Activated naive CD8-positive, alpha-beta T cell treated with anti-CD3 and anti-CD28 coated beads for 36 hours (primary cell): Measurements from ENCODE around the gene COMMD10. TPM values are rescaled to one million over a fixed set of nuclear protein-coding genes. Genes with fewer than 3 reads are reported as not detected.

Source experiments
- DNase-seq: peaks from one replicate; pipeline ENCODE4 v3.0.0; 2021
- H3K27ac Mint-ChIP-seq: one replicate; pipeline ENCODE4 v1.8.0; 2022; ENCODE audit warnings: mild to moderate bottlenecking, moderate library complexity, mixed read lengths
- H3K27me3 Mint-ChIP-seq: one replicate; pipeline ENCODE4 v1.8.0; 2022; ENCODE audit warnings: mild to moderate bottlenecking, mixed read lengths
- H3K36me3 Mint-ChIP-seq: one replicate; pipeline ENCODE4 v1.8.0; 2021; ENCODE audit warnings: mild to moderate bottlenecking, mixed read lengths
- H3K4me1 Mint-ChIP-seq: one replicate; pipeline ENCODE4 v1.8.0; 2021; ENCODE audit warnings: mixed read lengths
- H3K4me3 Mint-ChIP-seq: one replicate; pipeline ENCODE4 v1.8.0; 2022; ENCODE audit warnings: mild to moderate bottlenecking, moderate library complexity, mixed read lengths
- H3K9me3 Mint-ChIP-seq: one replicate; pipeline ENCODE4 v1.8.0; 2022; ENCODE audit warnings: mixed read lengths
- total RNA-seq, 2 experiments: library from RNA; stranded (reverse); gene quantifications; one replicate each; pipeline ENCODE4 v1.2.3, GENCODE V29; 2021

COMMD10 gene
- total RNA-seq, 2 experiments from 2014 or later = 12.7 to 13.6 TPM

- H3K9me3 Mint-ChIP-seq = peaks cover 10% of the 10 kb centered on the region
- H3K4me3 Mint-ChIP-seq = no peak overlapping the region
- no peak overlapping the region for H3K27ac Mint-ChIP-seq
- no peaks in the 10 kb centered on the region for H3K27me3 Mint-ChIP-seq
- no peak for DNase-seq
- H3K36me3 Mint-ChIP-seq = peaks cover 37% of the 10 kb centered on the region
- no peaks in the 10 kb centered on the region for H3K4me1 Mint-ChIP-seq
Measured at GRCh38 chr5:116225281-116225922, 140.6 kb downstream of the COMMD10 start.

DNA sequence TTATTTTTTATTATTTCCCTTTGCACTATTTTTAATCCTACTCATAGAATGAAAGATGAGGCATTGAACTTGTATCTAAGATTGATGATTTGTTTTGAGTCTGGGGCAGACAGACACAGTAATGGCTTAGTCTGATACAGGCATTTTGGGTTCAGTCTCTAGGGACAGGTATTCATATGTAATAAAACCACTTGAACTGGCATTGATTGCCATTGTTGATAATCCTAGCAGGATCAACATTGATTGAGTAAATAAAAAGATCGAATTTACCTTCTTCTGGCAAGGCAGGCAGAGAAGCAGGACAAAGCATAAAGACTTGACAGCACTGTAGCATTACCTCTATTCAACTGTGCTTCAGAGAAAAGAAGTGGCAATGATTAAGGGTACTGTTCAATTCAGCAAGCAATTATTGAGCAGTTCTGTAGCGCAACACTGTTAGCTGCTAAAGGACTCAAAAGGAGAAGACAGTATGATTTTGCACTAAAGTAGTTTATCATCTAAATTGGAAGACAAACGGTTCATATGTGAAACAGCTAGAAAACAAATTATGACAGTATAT lies 144.4 kb downstream of the COMMD10 start:
- H3K36me3 Mint-ChIP-seq = peaks cover 35% of the 10 kb centered on the region
- H3K9me3 Mint-ChIP-seq = peaks cover 5% of the 10 kb centered on the region
- no peak overlapping the region for H3K4me3 Mint-ChIP-seq
- H3K27me3 Mint-ChIP-seq = no peaks in the 10 kb centered on the region
- H3K4me1 Mint-ChIP-seq = no peaks in the 10 kb centered on the region
- DNase-seq = no peak
- H3K27ac Mint-ChIP-seq = no peak overlapping the region

GRCh38 chr5:116231288-116231687 lies 146.5 kb downstream of the COMMD10 start:
- Mint-ChIP-seq H3K4me1 (no peaks in the 10 kb centered on the region), H3K4me3 (no peak overlapping the region), H3K36me3 (peaks cover 25% of the 10 kb centered on the region), H3K9me3 (peaks cover 2% of the 10 kb centered on the region), H3K27ac (no peak overlapping the region), H3K27me3 (no peaks in the 10 kb centered on the region)
- no peak for DNase-seq

- H3K4me1 Mint-ChIP-seq = no peaks in the 10 kb centered on the region
Measured at GRCh38 chr5:116234681-116235080, 149.9 kb downstream of the COMMD10 start.

DNA sequence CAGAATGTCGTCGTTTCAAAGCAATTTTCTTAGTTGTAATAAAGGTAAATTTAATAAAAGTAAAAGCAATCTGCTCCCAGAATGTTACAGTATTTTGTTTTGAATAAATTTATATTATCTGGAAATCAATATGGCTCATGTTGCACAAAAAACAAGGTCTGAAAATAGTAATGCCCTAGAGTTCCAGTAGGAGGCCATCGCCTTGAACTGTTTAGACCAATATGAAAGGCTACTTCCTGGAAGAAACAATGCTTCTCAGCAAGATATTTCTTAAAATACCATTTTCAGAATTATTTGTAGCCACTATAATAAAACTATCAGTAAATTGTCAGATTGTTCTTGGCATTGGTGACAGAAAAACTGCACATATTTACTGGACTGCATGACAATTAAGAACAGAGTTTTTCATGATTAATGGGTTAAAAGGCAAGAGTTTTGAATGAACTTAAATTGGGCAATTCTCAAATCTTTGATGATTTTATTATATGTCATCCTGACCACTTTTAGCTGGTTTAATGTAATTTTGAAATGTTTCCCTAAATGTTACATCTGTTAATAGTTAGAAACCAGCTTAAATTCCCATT lies 153.2 kb downstream of the COMMD10 start:
- no peak overlapping the region for H3K27ac Mint-ChIP-seq
- no peaks in the 10 kb centered on the region for H3K4me1 Mint-ChIP-seq
- no peak overlapping the region for H3K4me3 Mint-ChIP-seq
- no peaks in the 10 kb centered on the region for H3K27me3 Mint-ChIP-seq
- peaks cover 8% of the 10 kb centered on the region for H3K9me3 Mint-ChIP-seq
- peaks cover 40% of the 10 kb centered on the region for H3K36me3 Mint-ChIP-seq
- no peak for DNase-seq

More at GRCh38 chr5:116234681-116235080, 149.9 kb downstream of the COMMD10 start:
- Mint-ChIP-seq H3K27me3 (no peaks in the 10 kb centered on the region), H3K27ac (no peak overlapping the region), H3K9me3 (peaks cover 5% of the 10 kb centered on the region), H3K36me3 (peaks cover 31% of the 10 kb centered on the region), H3K4me3 (no peak overlapping the region)
- no peak for DNase-seq

DNA sequence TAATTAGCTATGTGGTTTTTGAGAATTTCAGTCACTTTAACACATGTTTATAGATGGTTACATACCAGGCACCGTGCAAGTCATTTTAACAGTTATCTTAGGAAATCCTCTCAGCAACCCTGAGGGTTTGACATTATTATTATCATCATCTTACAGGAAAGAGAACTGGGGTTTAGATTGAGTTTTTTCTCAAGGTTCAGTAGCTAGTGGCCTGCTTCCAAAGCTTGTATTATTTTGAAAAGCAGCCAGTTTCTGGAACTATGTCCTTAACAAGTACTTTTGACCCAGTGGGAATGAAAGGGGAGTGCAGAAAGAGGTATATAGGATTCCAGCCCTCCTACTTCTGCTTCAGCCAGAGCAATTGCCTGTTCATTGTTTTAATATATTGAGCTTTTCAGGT lies 157.5 kb downstream of the COMMD10 start:
- H3K4me3 Mint-ChIP-seq = no peak overlapping the region
- H3K27me3 Mint-ChIP-seq = no peaks in the 10 kb centered on the region
- H3K9me3 Mint-ChIP-seq = peaks cover 15% of the 10 kb centered on the region
- no peaks in the 10 kb centered on the region for H3K4me1 Mint-ChIP-seq
- peaks cover 47% of the 10 kb centered on the region for H3K36me3 Mint-ChIP-seq
- DNase-seq = no peak
- H3K27ac Mint-ChIP-seq = no peak overlapping the region

GRCh38 chr5:116248432-116248831 lies 163.6 kb downstream of the COMMD10 start:
- H3K9me3 Mint-ChIP-seq = peaks cover 15% of the 10 kb centered on the region
- no peak overlapping the region for H3K27ac Mint-ChIP-seq
- no peaks in the 10 kb centered on the region for H3K4me1 Mint-ChIP-seq
- no peaks in the 10 kb centered on the region for H3K27me3 Mint-ChIP-seq
- H3K36me3 Mint-ChIP-seq = peaks cover 34% of the 10 kb centered on the region
- H3K4me3 Mint-ChIP-seq = no peak overlapping the region
- DNase-seq = no peak

DNA sequence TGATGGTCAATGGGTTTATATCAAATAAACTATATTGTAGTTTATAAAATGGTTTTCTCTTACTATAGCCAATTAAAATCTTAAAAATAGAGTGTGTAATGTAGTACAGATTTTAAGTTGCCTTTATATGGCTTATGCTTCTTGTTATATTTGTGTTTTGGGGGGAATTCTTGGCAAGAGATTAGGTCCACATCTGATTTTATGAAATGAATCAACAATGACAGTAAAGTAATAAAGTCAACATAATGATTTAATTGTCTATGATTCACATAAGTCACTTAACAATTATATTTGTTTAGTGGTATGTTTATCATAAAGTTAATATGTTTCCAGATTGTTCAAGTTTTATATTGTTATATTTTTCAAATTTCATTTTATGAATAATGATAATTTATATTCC lies 164.8 kb downstream of the COMMD10 start:
- peaks cover 39% of the 10 kb centered on the region for H3K36me3 Mint-ChIP-seq
- H3K27ac Mint-ChIP-seq = no peak overlapping the region
- H3K27me3 Mint-ChIP-seq = no peaks in the 10 kb centered on the region
- no peak for DNase-seq
- no peaks in the 10 kb centered on the region for H3K4me1 Mint-ChIP-seq
- H3K4me3 Mint-ChIP-seq = no peak overlapping the region
- H3K9me3 Mint-ChIP-seq = peaks cover 18% of the 10 kb centered on the region

- H3K9me3 Mint-ChIP-seq = peaks cover 24% of the 10 kb centered on the region
- H3K4me1 Mint-ChIP-seq = no peaks in the 10 kb centered on the region
- H3K36me3 Mint-ChIP-seq = peaks cover 45% of the 10 kb centered on the region
- DNase-seq = no peak
- H3K27me3 Mint-ChIP-seq = no peaks in the 10 kb centered on the region
- H3K4me3 Mint-ChIP-seq = no peak overlapping the region
- H3K27ac Mint-ChIP-seq = no peak overlapping the region
Measured at GRCh38 chr5:116256717-116257116, 171.9 kb downstream of the COMMD10 start.

GRCh38 chr5:116265471-116265870 lies 180.6 kb downstream of the COMMD10 start:
- H3K9me3 Mint-ChIP-seq = peaks cover 24% of the 10 kb centered on the region
- no peaks in the 10 kb centered on the region for H3K4me1 Mint-ChIP-seq
- no peak overlapping the region for H3K27ac Mint-ChIP-seq
- H3K27me3 Mint-ChIP-seq = no peaks in the 10 kb centered on the region
- H3K4me3 Mint-ChIP-seq = no peak overlapping the region
- no peak for DNase-seq
- peaks cover 54% of the 10 kb centered on the region for H3K36me3 Mint-ChIP-seq

DNA sequence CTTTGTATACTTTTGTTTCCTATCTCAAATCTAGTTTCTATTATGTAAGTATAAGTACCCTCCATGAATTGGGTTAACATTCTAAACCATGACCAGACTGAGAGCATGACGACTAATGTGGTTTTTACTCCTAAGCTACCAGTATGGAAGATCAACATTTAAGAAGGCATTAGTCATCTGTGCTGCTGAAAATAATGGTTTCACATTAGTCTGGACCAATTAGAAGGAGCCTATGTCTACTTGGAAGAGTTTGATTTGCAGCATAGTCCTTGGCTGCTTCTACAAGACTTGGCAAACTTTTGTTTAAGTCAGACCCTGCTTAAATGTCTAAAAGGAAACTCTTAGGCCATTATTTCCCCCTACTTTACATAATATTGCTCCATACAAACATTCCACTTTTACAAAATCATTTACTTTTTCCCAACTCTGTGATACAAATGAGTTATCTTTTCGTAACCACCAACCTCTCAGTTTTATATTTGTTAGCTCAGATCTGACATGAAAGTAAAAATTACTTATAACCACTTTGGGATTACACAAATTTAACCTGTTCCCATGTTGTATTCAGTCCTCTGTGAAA lies 186.7 kb downstream of the COMMD10 start:
- no peak overlapping the region for H3K4me3 Mint-ChIP-seq
- no peak for DNase-seq
- no peak overlapping the region for H3K27ac Mint-ChIP-seq
- peaks cover 28% of the 10 kb centered on the region for H3K9me3 Mint-ChIP-seq
- peaks cover 42% of the 10 kb centered on the region for H3K36me3 Mint-ChIP-seq
- no peaks in the 10 kb centered on the region for H3K27me3 Mint-ChIP-seq
- no peaks in the 10 kb centered on the region for H3K4me1 Mint-ChIP-seq

DNA sequence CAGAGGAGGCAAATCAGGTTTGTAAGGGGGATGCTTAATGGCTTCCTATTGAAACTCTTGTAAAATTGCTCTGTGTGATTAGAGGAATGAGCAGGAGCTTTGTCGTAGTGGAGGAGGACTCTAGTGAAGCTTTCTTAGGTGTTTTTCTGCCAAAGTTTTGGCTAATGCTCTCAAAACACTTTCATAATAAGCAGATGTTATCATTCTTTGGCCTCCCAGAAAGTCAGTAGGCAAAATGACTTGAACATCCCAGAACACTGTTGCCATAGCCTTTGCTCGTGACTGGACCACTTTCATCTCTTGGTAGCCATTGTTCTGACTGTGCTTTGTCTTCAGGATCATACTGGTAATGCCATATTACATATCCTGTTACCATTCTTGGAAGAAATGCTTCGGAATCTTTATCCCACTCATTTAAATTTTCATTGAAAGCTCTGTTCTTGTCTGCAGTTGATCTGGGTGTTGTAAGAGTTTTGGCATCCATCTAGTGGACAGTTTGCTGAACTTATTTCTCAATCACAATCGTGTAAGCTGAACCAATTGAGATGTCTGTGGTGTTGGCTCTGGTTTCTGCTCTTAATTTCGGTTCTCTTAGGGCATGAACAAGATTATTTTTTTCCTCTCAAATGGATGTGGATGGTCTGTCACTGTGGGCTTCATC lies 187.6 kb downstream of the COMMD10 start:
- no peak overlapping the region for H3K4me3 Mint-ChIP-seq
- no peak overlapping the region for H3K27ac Mint-ChIP-seq
- peaks cover 42% of the 10 kb centered on the region for H3K36me3 Mint-ChIP-seq
- no peaks in the 10 kb centered on the region for H3K4me1 Mint-ChIP-seq
- peaks cover 31% of the 10 kb centered on the region for H3K9me3 Mint-ChIP-seq
- no peaks in the 10 kb centered on the region for H3K27me3 Mint-ChIP-seq
- DNase-seq = no peak

GRCh38 chr5:116273448-116274242 lies 188.8 kb downstream of the COMMD10 start:
- no peak overlapping the region for H3K27ac Mint-ChIP-seq
- H3K9me3 Mint-ChIP-seq = peaks cover 30% of the 10 kb centered on the region
- H3K4me1 Mint-ChIP-seq = no peaks in the 10 kb centered on the region
- peaks cover 44% of the 10 kb centered on the region for H3K36me3 Mint-ChIP-seq
- no peak overlapping the region for H3K4me3 Mint-ChIP-seq
- no peak for DNase-seq
- H3K27me3 Mint-ChIP-seq = no peaks in the 10 kb centered on the region

- DNase-seq = no peak
- peaks cover 46% of the 10 kb centered on the region for H3K36me3 Mint-ChIP-seq
- H3K4me3 Mint-ChIP-seq = no peak overlapping the region
- no peak overlapping the region for H3K27ac Mint-ChIP-seq
- no peaks in the 10 kb centered on the region for H3K4me1 Mint-ChIP-seq
- no peaks in the 10 kb centered on the region for H3K27me3 Mint-ChIP-seq
- peaks cover 30% of the 10 kb centered on the region for H3K9me3 Mint-ChIP-seq
Measured at GRCh38 chr5:116274251-116274650, 189.4 kb downstream of the COMMD10 start.
